GM18870 (cell line): ENCODE measurements around the gene GNAQ.
"Not testable (repeated sequence)": the region's sequence is repeated elsewhere in the genome, so short reads cannot be mapped to it uniquely, and the experiment has no call there.

Experiments
- ATAC-seq: cut with Tn5 transposase; IDR thresholded peaks from one replicate; pipeline ENCODE4 v1.9.1; 2021; ENCODE audit warnings: moderate library complexity; ENCODE audit not compliant: unreplicated experiment

GNAQ gene

DNA sequence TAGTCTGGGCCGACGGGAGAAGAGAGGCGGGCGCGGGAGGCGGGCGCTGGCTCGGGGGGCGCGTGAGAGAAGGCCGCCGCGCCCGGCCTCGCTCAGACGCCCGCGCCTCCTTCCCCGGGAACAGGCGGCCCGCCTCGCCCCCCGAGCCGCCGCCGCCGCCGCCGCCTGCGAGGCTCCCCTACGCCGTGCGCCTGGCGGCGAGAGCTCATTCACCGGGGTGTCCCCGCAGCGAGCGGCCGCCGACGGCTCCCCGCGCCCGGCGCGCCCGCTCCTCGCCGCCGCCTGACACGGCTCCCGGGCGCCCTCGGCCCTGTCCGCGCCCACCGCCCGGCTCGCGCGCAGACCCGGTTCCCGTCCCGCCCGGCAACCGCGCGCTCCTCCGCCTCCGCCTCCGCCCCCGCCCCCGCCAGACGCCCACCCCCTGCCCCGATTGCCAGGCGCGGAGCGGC is at the start of gene GNAQ:
Gene GNAQ, minus strand, starts transcription at position 368 of the 449 bp plus-strand sequence. CDS start 576 bp downstream, outside the sequence.
- no peak for ATAC-seq

GRCh38 chr9:78074385-78075291 is 43.0 kb upstream of the GNAQ start:
- ATAC-seq, result no peak

GRCh38 chr9:78073722-78074121 is 42.1 kb upstream of the GNAQ start:
- no peak for ATAC-seq

GRCh38 chr9:78072586-78073199 is 41.1 kb upstream of the GNAQ start:
- no peak for ATAC-seq

DNA sequence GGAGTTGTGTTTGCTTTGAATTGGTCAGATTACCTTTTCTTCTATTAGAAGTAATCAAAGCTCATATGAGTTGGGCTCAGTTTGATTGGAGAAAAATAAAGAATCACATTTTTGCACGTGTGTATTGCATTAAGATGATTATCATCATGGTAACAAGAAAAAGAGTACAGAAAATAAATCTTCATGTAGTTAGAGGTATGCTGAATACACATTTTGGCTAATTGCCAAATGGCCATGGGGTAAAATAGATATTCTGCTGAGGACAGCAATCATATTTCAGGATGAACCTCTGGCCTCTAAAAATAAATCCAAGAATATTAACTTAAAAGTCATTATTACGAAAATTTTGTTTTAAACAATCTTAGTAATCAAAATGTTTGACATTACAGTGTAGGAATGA is 38.9 kb upstream of the GNAQ start:
- ATAC-seq, result no peak

DNA sequence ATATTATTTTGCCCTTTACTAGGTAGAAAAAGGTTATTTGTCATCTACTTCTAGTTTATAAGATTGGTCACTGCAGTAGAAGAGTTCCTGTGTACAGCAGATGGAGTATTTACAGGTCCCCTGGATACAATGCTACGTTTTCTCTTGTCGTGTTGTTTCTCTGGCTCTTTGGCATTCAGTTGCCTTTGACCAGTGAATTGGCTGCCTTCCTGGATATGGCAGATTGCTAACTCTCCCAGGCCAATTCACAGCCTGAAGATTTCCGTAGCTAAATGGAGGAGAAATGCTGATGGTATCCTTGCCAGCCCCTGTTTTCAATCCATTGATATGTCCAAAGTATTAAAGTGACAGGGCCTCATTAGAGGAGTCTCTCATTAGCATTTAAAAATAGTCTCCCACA is 32.5 kb upstream of the GNAQ start:
- ATAC-seq, result no peak

DNA sequence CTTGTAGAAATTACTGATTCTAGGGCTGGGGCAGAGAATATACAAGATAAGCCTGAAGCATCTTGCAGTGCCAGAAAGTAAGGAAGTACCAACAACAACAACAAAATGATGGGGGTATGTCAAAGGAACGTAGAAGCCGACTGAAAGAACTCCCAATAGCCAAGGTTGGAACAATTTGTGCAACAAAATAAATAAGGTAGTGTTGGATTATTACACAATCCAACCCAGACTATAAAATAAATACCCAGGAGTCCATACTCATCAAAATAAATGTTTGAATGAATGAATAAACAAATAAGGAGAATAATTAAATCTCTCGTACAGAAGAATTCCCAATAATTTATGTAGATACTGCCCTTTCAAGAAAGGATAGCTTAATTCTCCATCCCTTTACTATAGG is 31.1 kb upstream of the GNAQ start:
- ATAC-seq, result no peak

- ATAC-seq, result not testable (repeated sequence)
Measured at GRCh38 chr9:78054218-78054617, 22.6 kb upstream of the GNAQ start.

- no peak for ATAC-seq
Measured at GRCh38 chr9:78053627-78054026, 22.0 kb upstream of the GNAQ start.

- no peak for ATAC-seq
Measured at GRCh38 chr9:78050421-78050820, 18.8 kb upstream of the GNAQ start.

- ATAC-seq, result no peak
Measured at GRCh38 chr9:78049484-78049883, 17.9 kb upstream of the GNAQ start.

DNA sequence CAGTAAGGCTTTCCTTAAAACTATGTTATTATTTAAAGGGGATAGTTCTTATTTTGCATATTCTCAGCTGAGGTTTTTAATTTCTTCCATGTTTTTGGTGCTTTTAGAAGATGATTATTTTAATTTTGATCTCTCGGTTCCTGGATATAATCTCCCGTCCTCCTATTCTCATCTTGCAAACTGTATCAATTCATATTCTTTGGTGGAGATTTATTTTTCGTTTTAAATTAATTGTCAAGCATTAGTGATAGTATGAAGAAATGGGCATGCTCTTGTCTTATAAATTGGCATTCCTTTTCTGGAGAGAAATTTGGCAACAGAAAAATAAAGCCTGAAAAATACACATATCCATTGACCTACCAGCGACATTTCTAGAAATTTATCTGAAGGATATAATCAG is 15.5 kb upstream of the GNAQ start:
- ATAC-seq, result no peak

GRCh38 chr9:78046112-78046511 is 14.5 kb upstream of the GNAQ start:
- no peak for ATAC-seq

GRCh38 chr9:78044886-78045285 is 13.3 kb upstream of the GNAQ start:
- ATAC-seq, result no peak

- ATAC-seq, result no peak
Measured at GRCh38 chr9:78044189-78044588, 12.6 kb upstream of the GNAQ start.

DNA sequence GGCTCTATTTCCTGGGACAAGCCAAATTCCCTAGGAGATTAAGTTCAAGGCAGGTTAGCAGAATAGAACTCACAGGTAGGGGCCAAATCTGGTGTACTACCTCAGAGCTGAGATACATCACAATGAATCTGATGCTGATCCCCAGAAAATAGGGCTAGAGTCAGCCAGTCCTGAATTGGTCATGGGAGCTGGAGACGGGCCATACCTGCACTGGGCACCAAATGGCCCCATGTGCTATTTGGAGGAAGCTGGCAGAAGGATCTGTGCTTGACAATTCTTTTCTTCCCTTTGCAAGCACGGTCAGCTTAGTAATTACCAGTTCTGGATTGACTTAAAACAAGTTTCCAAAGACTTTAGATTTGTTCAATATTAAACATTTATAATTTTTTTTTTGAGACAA is 10.4 kb upstream of the GNAQ start:
- ATAC-seq, result no peak

GRCh38 chr9:78040726-78041125 is 9.1 kb upstream of the GNAQ start:
- no peak for ATAC-seq

DNA sequence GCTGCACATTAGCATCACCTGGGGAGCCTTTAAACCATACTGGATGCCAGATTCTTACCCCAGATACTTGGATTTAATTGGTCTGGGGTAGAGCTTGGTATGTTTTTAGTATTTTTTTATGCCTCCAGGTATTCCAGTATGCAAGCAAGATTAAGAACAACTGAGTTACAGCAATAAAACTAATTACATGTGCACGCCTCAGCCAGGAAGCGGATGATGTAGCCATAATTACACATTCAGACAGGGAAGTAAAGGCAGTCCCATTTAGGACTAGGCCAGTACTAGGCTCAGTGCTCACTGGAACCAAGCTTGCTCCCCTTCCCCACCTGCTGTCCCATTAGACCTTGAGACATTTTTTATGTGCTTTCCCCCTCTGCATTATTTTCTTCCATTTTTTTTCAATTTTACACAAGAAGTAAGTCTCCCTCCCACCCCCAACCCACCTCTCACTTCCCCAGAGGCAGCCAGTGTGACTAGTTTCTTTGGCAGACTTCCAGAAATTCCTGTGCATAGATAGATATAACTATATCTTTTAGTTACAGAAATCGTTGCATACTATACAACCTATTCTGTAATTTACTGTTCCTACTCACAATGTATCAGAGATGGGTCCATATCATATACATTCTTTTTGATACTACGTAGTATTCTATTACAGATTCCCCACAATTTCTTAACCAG is 7.1 kb upstream of the GNAQ start:
- ATAC-seq, result no peak

DNA sequence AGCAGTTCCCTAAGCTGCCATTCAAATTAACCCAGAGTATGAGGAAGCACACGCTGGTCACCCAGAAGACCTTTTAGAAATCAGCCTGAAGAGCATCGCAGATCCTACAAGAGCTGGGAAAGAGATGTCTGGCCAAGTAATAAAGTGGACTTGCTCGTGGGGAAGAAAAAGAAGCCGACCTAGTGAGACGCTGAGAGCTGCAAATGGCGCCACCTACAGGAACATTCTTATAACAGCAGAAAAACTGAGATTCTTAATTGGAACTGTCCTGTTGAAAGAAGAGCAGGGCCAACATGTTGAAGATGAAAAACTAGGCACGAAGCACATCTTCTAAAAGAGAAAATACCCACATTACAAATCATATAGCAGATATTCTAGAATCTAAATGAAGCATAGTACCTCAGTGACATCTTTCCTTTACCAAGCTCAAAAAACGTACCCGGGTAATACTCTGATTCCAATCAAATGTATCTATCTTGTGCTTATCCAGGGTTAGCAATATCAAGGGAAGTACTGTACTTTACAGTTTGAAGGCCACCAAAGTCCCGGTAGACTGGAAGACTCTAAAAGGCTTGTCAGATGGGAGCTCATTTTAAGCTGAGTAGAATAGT is 3.9 kb upstream of the GNAQ start:
- no peak for ATAC-seq

GRCh38 chr9:78033870-78034269 is 2.3 kb upstream of the GNAQ start:
- no peak for ATAC-seq

GRCh38 chr9:78032730-78033457 is 1.3 kb upstream of the GNAQ start:
- no peak for ATAC-seq
